GM21619 (cell line): ENCODE measurements around the gene TARBP1.
A peak's percentile ranks its signal among the peaks of the same experiment; 100 is the strongest.

ENCODE experiments used
- ATAC-seq: cut with Tn5 transposase; IDR thresholded peaks from one replicate; pipeline ENCODE4 v1.9.1; 2021; ENCODE audit not compliant: unreplicated experiment

The TARBP1 gene

DNA sequence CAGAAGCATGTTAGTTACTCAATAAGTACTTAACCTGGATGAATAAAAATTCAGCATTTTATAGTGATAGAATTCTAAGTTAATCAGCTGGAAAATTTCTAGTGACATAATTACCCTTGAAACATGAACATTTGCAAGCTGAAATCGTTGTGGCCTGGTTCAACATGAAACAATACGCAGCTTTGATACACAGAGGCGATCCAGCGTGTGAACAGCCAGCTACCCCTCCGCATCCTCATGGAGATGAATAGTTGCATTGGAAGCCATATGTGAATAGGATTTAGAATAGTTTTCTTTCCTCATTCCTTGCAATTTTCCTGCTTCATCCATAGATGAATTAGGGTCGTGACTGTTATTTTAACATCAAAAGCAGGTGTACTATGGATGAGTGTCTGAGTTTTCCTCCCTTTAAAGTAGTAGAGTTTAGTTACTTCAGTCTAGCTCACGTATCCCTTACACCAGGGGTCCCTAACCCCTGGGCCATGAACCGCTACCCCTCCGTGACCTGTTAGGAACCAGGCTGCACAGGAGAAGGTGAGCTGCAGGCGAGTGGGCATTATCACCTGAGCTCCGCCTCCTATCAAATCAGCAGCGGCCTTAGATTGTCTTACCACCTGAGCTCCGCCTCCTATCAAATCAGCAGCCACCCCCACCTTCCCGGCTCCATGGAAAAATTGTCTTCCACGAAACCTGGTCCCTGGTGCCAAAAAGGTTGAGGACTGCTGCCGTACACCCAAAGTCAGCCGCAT is 6.2 kb upstream of the TARBP1 start:
- no peak for ATAC-seq

DNA sequence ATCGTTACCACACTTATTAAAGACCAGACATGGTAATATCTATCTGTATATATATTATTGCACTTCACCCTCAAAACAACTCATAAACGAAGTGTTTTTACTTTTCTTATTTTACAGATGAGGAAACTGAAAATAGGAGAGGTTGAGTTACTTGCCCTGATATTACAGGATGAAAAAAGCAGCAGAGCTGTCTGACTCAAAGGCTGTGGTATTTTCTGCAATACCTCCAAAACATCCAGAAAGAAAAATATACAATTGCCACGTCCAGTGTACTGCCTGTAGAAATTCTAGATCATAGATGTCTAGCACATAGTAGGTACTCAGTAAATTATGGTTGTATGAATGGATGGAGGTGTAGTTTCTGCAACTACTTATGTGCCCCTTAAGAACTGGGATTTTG is 5.2 kb upstream of the TARBP1 start:
- ATAC-seq: no peak

DNA sequence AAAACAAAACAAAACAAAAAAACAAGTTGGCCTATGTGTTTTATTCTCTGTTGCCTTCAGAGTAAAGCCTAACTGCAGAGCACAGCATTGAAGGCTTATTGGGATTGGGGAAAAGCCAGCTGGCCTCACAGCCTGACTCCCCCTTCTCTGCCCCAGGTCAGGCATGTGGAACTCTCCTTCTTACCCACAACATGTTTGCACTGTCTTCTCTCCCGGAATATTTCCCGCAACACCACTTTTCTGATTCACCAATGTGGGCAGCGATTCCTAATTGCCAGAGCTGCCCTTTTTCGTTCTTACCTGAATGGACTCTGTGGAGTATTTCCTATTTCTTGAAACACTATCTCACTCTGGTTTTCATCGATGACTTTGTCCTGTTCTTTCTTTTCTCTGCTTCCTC is 2.8 kb upstream of the TARBP1 start:
- ATAC-seq: no peak

GRCh38 chr1:234479866-234480265 is 887 bp upstream of the TARBP1 start:
- no peak for ATAC-seq

DNA sequence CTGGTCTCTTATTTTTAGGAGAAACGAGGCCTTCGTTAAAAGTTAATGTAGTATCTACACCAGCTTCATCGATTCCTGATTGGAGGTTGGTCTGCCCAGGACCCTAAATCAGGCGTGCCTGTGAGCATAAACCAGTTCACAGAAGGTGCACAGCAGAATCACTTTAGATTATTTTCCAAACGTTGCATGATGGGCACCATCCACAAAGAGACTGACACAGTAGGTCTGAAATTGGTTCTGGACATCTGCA is 256 bp upstream of the TARBP1 start:
- ATAC-seq: no peak

GRCh38 chr1:234478152-234478480 is 863 bp downstream of the TARBP1 start:
- ATAC-seq: peak; percentile 54

GRCh38 chr1:234477386-234478151 is 1.4 kb downstream of the TARBP1 start:
- ATAC-seq: no peak

DNA sequence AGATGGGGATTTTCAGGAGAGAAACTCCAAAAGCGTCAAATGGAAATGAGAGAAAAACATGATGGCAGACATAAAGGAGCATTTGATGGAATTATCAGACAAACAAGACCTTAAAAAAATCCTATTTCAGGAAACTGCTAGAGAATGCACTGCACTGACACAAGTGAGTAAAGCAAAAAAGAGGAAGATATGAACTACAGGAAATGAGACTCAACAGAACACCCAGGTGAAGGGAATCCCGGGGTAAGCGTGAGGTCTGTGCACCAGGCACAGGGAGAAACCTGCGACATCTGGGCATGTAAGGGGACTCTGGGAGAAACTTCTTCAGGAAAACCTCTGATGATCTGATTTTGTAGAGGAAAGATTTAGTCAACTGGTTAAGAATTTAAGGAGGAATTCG is 2.8 kb downstream of the TARBP1 start:
- no peak for ATAC-seq

DNA sequence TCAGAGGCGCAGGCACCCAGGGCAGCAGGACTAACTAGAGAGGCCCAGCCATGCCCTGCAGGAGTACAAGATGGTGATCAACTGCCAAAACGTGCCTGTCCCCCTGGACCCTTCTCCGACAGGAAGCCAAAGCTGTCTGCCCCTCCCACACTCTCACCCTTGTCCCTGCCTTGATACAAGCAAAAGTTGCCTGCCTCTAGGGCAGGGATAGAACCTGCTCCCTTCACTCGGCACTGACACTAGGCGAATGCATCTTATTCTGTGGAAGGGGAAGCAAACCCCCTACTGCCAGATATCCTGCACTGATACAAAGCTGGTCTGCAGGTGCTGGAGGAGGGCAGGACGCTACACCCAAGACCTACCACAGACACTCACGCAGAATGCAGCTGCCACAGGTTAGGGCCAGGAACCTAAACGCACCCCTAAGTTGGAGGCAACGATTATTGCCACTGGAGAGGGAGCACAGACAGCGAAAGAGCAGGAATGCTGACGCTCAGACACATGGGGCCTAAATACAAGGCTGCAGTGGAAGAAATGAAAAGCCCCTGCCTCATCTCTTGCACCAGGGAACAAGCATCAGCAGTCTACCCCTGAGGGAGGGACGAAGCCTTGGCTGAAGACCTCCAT is 3.7 kb downstream of the TARBP1 start:
- no peak for ATAC-seq

GRCh38 chr1:234474375-234474774 is 4.6 kb downstream of the TARBP1 start:
- no peak for ATAC-seq

- ATAC-seq: no peak
These were observed 5.9 kb downstream of the TARBP1 start for GRCh38 chr1:234473118-234473517.

DNA sequence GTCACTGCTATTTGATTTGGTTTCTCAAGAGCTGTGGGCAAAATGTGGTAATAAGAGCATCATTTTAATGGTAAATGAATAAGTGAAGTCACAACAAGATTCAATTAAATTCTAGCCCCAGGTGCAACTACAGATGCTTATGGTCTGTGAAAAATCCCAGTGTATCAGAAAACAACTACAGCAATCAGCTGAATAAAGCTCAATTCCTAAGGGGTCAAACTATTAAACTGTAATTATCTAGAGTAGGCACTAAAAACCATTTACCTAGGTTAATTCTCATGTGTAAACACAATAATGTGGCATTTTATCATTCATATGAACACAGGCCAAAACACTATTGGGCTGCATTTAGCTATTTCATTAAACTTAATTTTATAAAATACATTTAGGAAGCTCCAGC is 9.6 kb downstream of the TARBP1 start:
- ATAC-seq: no peak

GRCh38 chr1:234468580-234468979 is 10.4 kb downstream of the TARBP1 start:
- ATAC-seq: no peak

- ATAC-seq: no peak
These were observed 11.2 kb downstream of the TARBP1 start for GRCh38 chr1:234467821-234468220.

GRCh38 chr1:234466945-234467344 is 12.0 kb downstream of the TARBP1 start:
- no peak for ATAC-seq

GRCh38 chr1:234463749-234464148 is 15.2 kb downstream of the TARBP1 start:
- no peak for ATAC-seq

GRCh38 chr1:234460652-234461051 is 18.3 kb downstream of the TARBP1 start:
- no peak for ATAC-seq

GRCh38 chr1:234458352-234459017 is 20.5 kb downstream of the TARBP1 start:
- ATAC-seq: no peak

- ATAC-seq: no peak
These were observed 24.1 kb downstream of the TARBP1 start for GRCh38 chr1:234454926-234455325.

GRCh38 chr1:234452406-234452965 is 26.5 kb downstream of the TARBP1 start:
- no peak for ATAC-seq

- ATAC-seq: no peak
These were observed 38.6 kb downstream of the TARBP1 start for GRCh38 chr1:234440348-234440747.

- no peak for ATAC-seq
These were observed 40.4 kb downstream of the TARBP1 start for GRCh38 chr1:234438579-234438978.
